DOHH2 (cell line): ENCODE results near the gene TNNC1.

Experiments
- CTCF ChIP-seq: fragments of 200-600 bp; sonication (generic); IDR thresholded peaks from one replicate; pipeline ENCODE4 v1.5.1; 2014; ENCODE audit warnings: antibody characterized with exemption, mild to moderate bottlenecking, low read depth, low read length; ENCODE audit not compliant: poor library complexity, severe bottlenecking
- EZH2phosphoT487 ChIP-seq: fragments of 200-600 bp; sonication (generic); IDR thresholded peaks from 2 replicates; pipeline ENCODE4 v1.6.1; 2017; ENCODE audit warnings: borderline replicate concordance, mild to moderate bottlenecking, antibody characterized with exemption, low read length, moderate library complexity, mixed read lengths

DNA sequence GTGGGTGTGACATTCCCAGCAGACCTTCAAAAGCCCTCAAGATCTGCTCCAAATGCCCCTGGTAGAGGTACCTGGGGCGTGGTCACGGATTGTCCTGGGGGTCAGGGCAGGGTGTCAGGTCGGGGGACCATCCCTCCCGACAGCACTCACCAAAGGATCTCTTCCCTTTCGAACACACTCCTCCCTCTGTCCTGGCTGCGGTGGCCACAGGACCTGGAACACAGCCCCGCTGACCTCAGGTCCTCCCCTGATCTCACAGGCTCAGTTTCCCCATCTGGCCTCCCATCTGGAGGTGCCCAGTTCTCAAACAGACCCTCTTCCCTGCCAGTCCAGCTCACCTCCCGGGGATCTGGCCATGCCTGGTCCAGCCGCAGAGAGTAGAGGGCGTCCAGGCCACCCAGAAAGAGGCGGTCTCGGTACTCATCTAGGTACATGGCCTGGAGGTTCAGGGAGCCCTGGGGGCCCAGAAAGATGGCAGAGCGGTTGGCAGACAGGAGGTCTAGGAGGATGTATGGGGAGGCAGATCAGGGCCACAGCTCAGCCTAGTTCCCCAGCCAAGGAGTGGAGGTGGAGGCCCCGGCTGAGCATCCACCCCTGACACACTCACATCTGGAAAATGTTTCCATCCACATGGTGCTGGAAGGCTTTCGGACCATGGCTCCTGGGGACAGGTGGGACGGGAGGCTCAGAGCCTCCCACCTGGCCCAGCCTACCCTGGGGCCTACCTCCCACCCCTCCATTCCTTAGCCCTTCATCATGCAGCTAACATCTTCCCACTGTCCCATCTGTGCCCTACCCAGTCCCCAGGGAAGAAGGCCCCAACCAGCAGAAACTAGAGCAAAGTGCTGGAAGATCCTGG lies 11.2 kb downstream of the TNNC1 start:
- TF ChIP-seq CTCF: no peak
- TF ChIP-seq EZH2phosphoT487: no peak
